WTC11 (cell line): ENCODE results near the gene FOXN3. TPM values are rescaled to one million over a fixed set of nuclear protein-coding genes. Genes with fewer than 3 reads are reported as not detected.
A peak's percentile ranks its signal among the peaks of the same experiment; 100 is the strongest.

ENCODE experiments used
- AFF4 ChIP-seq: sonication (generic); formaldehyde crosslinking; IDR thresholded peaks from 2 replicates; pipeline ENCODE4 v1.8.1; 2023; ENCODE audit warnings: mild to moderate bottlenecking, missing genetic modification reagents, borderline replicate concordance
- CREM ChIP-seq: sonication (generic); formaldehyde crosslinking; IDR thresholded peaks from 2 replicates; pipeline ENCODE4 v1.8.1; 2022; ENCODE audit warnings: mild to moderate bottlenecking, missing genetic modification reagents, moderate library complexity
- ERG ChIP-seq: fragments of 250-450 bp; sonication (Bioruptor Pico); IDR thresholded peaks from 2 replicates; pipeline ENCODE4 v1.8.0; 2021; ENCODE audit warnings: mild to moderate bottlenecking
- ETV6 ChIP-seq: sonication (generic); formaldehyde crosslinking; IDR thresholded peaks from 2 replicates; pipeline ENCODE4 v1.8.1; 2022; ENCODE audit warnings: mild to moderate bottlenecking, missing genetic modification reagents
- GABPB1 ChIP-seq: sonication (generic); formaldehyde crosslinking; IDR thresholded peaks from 2 replicates; pipeline ENCODE4 v1.8.1; 2023; ENCODE audit warnings: mild to moderate bottlenecking, missing genetic modification reagents
- GRHL2 ChIP-seq: fragments of 250-450 bp; sonication (Bioruptor Pico); IDR thresholded peaks from 2 replicates; pipeline ENCODE4 v1.8.0; 2022; ENCODE audit warnings: mild to moderate bottlenecking, moderate library complexity; ENCODE audit not compliant: insufficient replicate concordance, severe bottlenecking
- GTF2I ChIP-seq: fragments of 250-450 bp; sonication (Bioruptor Pico); conservative IDR thresholded peaks from 2 replicates; pipeline ENCODE4 v1.4.0; 2021; ENCODE audit warnings: mild to moderate bottlenecking
- MLX ChIP-seq: sonication (generic); formaldehyde crosslinking; IDR thresholded peaks from 2 replicates; pipeline ENCODE4 v1.8.1; 2023; ENCODE audit warnings: mild to moderate bottlenecking, missing genetic modification reagents, moderate library complexity
- OVOL2 ChIP-seq: fragments of 250-450 bp; sonication (Bioruptor Pico); IDR thresholded peaks from 2 replicates; pipeline ENCODE4 v1.9.0; 2021; ENCODE audit warnings: mild to moderate bottlenecking, borderline replicate concordance
- PRRX2 ChIP-seq: fragments of 250-450 bp; sonication (Bioruptor Pico); IDR thresholded peaks from 2 replicates; pipeline ENCODE4 v1.8.0; 2021; ENCODE audit warnings: mild to moderate bottlenecking
- SMAD4 ChIP-seq: sonication (generic); formaldehyde crosslinking; IDR thresholded peaks from 2 replicates; pipeline ENCODE4 v1.8.0; 2022; ENCODE audit warnings: mild to moderate bottlenecking, missing genetic modification reagents
- SOX15 ChIP-seq: fragments of 250-450 bp; sonication (Bioruptor Pico); IDR thresholded peaks from 2 replicates; pipeline ENCODE4 v1.9.0; 2021; ENCODE audit warnings: mild to moderate bottlenecking
- SP1 ChIP-seq: sonication (generic); formaldehyde crosslinking; conservative IDR thresholded peaks from 2 replicates; pipeline ENCODE4 v1.8.1; 2022; ENCODE audit warnings: missing genetic modification reagents
- TP53 ChIP-seq: sonication (generic); formaldehyde crosslinking; IDR thresholded peaks from 2 replicates; pipeline ENCODE4 v1.8.1; 2023; ENCODE audit warnings: mild to moderate bottlenecking, missing genetic modification reagents
- ZNF121 ChIP-seq: sonication (generic); formaldehyde crosslinking; IDR thresholded peaks from 2 replicates; pipeline ENCODE4 v1.8.0; 2023; ENCODE audit warnings: missing genetic modification reagents
- ZNF138 ChIP-seq: sonication (generic); formaldehyde crosslinking; conservative IDR thresholded peaks from 2 replicates; pipeline ENCODE4 v1.8.1; 2022; ENCODE audit warnings: mild to moderate bottlenecking, moderate library complexity, missing genetic modification reagents
- ZNF416 ChIP-seq: fragments of 250-450 bp; sonication (Bioruptor Pico); IDR thresholded peaks from 2 replicates; pipeline ENCODE4 v1.9.0; 2021; ENCODE audit warnings: mild to moderate bottlenecking, inconsistent platforms
- ZNF423 ChIP-seq: fragments of 250-450 bp; sonication (Bioruptor Pico); IDR thresholded peaks from 2 replicates; pipeline ENCODE4 v2.1.2; 2022; ENCODE audit warnings: mild to moderate bottlenecking, moderate library complexity
- ZNF512 ChIP-seq: sonication (generic); formaldehyde crosslinking; IDR thresholded peaks from 2 replicates; pipeline ENCODE4 v1.8.1; 2022; ENCODE audit warnings: missing genetic modification reagents, borderline replicate concordance
- total RNA-seq: library from RNA; stranded (reverse); gene quantifications from 3 replicates; pipeline ENCODE4 v1.2.3, GENCODE V29; 2021
- TF ChIP-seq, protein P1 (sequence below): sonication (generic); formaldehyde crosslinking; IDR thresholded peaks from 2 replicates; pipeline ENCODE4 v1.8.1; 2023; ENCODE audit warnings: mild to moderate bottlenecking, moderate library complexity, missing genetic modification reagents
- TF ChIP-seq, protein P2 (sequence below): sonication (generic); formaldehyde crosslinking; IDR thresholded peaks from 2 replicates; pipeline ENCODE4 v1.8.1; 2022; ENCODE audit warnings: low read depth, missing genetic modification reagents, borderline replicate concordance
- TF ChIP-seq, protein P3 (sequence below): sonication (generic); formaldehyde crosslinking; IDR thresholded peaks from 2 replicates; pipeline ENCODE4 v1.8.1; 2022; ENCODE audit warnings: mild to moderate bottlenecking, missing genetic modification reagents, moderate library complexity, borderline replicate concordance
- TF ChIP-seq, protein P4 (sequence below): fragments of 250-450 bp; sonication (Bioruptor Pico); IDR thresholded peaks from 2 replicates; pipeline ENCODE4 v1.9.0; 2021; ENCODE audit warnings: mild to moderate bottlenecking
- TF ChIP-seq, protein P5 (sequence below): sonication (generic); formaldehyde crosslinking; IDR thresholded peaks from 2 replicates; pipeline ENCODE4 v1.8.0; 2022; ENCODE audit warnings: mild to moderate bottlenecking, missing genetic modification reagents

Gene FOXN3
- total RNA-seq, 1 experiment from 2014 or later, result 170 TPM

GRCh38 chr14:89293314-89293916 is 123.6 kb downstream of the FOXN3 start (continued):
- TF ChIP-seq AFF4 (CRISPR knock-in tag), result no peak
- no peak for TF ChIP-seq SMAD4 (CRISPR knock-in tag)
- TF ChIP-seq ERG (CRISPR knock-in tag), result no peak
- TF ChIP-seq ZNF512 (CRISPR knock-in tag), result no peak
- TF ChIP-seq, protein P1, sequence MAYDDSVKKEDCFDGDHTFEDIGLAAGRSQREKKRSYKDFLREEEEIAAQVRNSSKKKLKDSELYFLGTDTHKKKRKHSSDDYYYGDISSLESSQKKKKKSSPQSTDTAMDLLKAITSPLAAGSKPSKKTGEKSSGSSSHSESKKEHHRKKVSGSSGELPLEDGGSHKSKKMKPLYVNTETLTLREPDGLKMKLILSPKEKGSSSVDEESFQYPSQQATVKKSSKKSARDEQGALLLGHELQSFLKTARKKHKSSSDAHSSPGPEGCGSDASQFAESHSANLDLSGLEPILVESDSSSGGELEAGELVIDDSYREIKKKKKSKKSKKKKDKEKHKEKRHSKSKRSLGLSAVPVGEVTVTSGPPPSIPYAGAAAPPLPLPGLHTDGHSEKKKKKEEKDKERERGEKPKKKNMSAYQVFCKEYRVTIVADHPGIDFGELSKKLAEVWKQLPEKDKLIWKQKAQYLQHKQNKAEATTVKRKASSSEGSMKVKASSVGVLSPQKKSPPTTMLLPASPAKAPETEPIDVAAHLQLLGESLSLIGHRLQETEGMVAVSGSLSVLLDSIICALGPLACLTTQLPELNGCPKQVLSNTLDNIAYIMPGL (CRISPR knock-in tag), result no peak
- TF ChIP-seq PRRX2 (CRISPR knock-in tag), result no peak
- peak; percentile 89 for TF ChIP-seq ETV6 (CRISPR knock-in tag)
- TF ChIP-seq, protein P2, sequence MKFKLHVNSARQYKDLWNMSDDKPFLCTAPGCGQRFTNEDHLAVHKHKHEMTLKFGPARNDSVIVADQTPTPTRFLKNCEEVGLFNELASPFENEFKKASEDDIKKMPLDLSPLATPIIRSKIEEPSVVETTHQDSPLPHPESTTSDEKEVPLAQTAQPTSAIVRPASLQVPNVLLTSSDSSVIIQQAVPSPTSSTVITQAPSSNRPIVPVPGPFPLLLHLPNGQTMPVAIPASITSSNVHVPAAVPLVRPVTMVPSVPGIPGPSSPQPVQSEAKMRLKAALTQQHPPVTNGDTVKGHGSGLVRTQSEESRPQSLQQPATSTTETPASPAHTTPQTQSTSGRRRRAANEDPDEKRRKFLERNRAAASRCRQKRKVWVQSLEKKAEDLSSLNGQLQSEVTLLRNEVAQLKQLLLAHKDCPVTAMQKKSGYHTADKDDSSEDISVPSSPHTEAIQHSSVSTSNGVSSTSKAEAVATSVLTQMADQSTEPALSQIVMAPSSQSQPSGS, result no peak
- no peak for TF ChIP-seq SOX15 (CRISPR knock-in tag)
- TF ChIP-seq ZNF138 (CRISPR knock-in tag), result no peak
- TF ChIP-seq GRHL2, result no peak
- TF ChIP-seq, protein P3, sequence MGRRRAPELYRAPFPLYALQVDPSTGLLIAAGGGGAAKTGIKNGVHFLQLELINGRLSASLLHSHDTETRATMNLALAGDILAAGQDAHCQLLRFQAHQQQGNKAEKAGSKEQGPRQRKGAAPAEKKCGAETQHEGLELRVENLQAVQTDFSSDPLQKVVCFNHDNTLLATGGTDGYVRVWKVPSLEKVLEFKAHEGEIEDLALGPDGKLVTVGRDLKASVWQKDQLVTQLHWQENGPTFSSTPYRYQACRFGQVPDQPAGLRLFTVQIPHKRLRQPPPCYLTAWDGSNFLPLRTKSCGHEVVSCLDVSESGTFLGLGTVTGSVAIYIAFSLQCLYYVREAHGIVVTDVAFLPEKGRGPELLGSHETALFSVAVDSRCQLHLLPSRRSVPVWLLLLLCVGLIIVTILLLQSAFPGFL (CRISPR knock-in tag), result no peak
- TF ChIP-seq OVOL2 (CRISPR knock-in tag), result no peak
- no peak for TF ChIP-seq GABPB1 (CRISPR knock-in tag)
- no peak for TF ChIP-seq MLX (CRISPR knock-in tag)
- TF ChIP-seq TP53, result no peak
- TF ChIP-seq, protein P4, sequence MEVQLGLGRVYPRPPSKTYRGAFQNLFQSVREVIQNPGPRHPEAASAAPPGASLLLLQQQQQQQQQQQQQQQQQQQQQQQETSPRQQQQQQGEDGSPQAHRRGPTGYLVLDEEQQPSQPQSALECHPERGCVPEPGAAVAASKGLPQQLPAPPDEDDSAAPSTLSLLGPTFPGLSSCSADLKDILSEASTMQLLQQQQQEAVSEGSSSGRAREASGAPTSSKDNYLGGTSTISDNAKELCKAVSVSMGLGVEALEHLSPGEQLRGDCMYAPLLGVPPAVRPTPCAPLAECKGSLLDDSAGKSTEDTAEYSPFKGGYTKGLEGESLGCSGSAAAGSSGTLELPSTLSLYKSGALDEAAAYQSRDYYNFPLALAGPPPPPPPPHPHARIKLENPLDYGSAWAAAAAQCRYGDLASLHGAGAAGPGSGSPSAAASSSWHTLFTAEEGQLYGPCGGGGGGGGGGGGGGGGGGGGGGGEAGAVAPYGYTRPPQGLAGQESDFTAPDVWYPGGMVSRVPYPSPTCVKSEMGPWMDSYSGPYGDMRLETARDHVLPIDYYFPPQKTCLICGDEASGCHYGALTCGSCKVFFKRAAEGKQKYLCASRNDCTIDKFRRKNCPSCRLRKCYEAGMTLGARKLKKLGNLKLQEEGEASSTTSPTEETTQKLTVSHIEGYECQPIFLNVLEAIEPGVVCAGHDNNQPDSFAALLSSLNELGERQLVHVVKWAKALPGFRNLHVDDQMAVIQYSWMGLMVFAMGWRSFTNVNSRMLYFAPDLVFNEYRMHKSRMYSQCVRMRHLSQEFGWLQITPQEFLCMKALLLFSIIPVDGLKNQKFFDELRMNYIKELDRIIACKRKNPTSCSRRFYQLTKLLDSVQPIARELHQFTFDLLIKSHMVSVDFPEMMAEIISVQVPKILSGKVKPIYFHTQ (CRISPR knock-in tag), result no peak
- peak; percentile 93 for TF ChIP-seq ZNF423
- TF ChIP-seq CREM (CRISPR knock-in tag), result no peak
- TF ChIP-seq ZNF416 (CRISPR knock-in tag), result no peak
- no peak for TF ChIP-seq ZNF121
- TF ChIP-seq SP1 (CRISPR knock-in tag), result peak; percentile 57; the same call in 1 of the 2 replicates
- no peak for TF ChIP-seq GTF2I
- TF ChIP-seq, protein P5, sequence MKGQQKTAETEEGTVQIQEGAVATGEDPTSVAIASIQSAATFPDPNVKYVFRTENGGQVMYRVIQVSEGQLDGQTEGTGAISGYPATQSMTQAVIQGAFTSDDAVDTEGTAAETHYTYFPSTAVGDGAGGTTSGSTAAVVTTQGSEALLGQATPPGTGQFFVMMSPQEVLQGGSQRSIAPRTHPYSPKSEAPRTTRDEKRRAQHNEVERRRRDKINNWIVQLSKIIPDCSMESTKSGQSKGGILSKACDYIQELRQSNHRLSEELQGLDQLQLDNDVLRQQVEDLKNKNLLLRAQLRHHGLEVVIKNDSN, result no peak
